Measurements from ENCODE around the gene ZNF385B. TPM values are rescaled to one million over a fixed set of nuclear protein-coding genes. Genes with fewer than 3 reads are reported as not detected.

The ZNF385B gene
- total and polyA plus RNA-seq, 9 donors, result 3.9 to 17.1 (median 12.5) TPM

DNA sequence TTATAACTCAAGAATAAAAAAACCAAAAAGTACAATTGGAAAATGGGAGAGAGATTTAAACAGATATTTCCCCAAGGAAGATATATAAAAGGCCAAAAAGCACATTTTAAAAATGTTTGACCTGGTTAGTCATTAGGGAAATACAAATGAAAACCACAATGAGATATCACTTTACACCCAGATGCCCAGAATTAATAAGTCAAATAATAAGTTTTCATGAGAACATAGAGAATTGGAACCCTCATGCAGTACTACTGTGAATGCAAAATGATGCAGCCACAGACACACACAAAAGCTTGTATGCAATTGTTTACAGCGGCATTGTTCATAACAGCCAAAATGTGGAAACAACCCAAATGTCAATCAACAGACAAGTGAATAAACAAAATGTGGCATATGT lies 165.9 kb downstream of the ZNF385B start:
- H3K4me1 ChIP-seq (ENCODE audit: control insufficient read depth, insufficient read depth, low read length), result no peaks in the 10 kb centered on the region
- no peak for DNase-seq
- H3K4me3 ChIP-seq (ENCODE audit: low read length), result no peak overlapping the region
- no peaks in the 10 kb centered on the region for H3K27me3 ChIP-seq (ENCODE audit: control insufficient read depth, insufficient read depth, low read length)
- H3K9me3 ChIP-seq (replicated peaks; ENCODE audit: control insufficient read depth, low read depth, low read length), result no peaks in the 10 kb centered on the region
- no CpG with 5 or more reads among the region's 1 CpG for whole genome bisulfite sequencing (ENCODE audit: insufficient coverage)
- H3K27ac ChIP-seq (ENCODE audit: low read length), result no peak overlapping the region
- H3K36me3 ChIP-seq (ENCODE audit: control insufficient read depth, insufficient read depth, low read length), result no peaks in the 10 kb centered on the region

DNA sequence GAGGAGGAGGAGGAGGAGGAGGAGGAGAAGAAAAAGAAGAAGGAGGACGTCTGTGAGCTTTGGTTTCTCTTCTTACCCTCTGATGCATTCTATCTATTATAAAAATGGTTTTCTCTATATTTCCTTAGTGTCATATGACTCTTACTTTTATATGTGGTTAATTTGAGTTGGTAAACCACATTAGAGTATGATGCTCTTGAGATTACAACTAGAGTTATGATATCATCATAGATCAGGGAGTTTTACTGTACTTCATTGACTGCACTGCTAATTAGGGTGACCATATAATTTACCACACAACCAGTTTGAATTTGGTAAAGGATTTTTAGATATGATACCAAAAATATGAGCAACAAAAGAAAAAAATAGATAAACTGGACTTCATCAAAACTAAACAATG lies 166.4 kb downstream of the ZNF385B start:
- Histone ChIP-seq H3K4me1 (ENCODE audit: control insufficient read depth, insufficient read depth, low read length) (no peaks in the 10 kb centered on the region), H3K27ac (ENCODE audit: low read length) (no peak overlapping the region), H3K27me3 (ENCODE audit: control insufficient read depth, insufficient read depth, low read length) (no peaks in the 10 kb centered on the region), H3K4me3 (ENCODE audit: low read length) (no peak overlapping the region), H3K9me3 (replicated peaks; ENCODE audit: control insufficient read depth, low read depth, low read length) (no peaks in the 10 kb centered on the region), H3K36me3 (ENCODE audit: control insufficient read depth, insufficient read depth, low read length) (no peaks in the 10 kb centered on the region)
- DNase-seq, result no peak
- WGBS (ENCODE audit: insufficient coverage), result no CpG with 5 or more reads among the region's 1 CpG

DNA sequence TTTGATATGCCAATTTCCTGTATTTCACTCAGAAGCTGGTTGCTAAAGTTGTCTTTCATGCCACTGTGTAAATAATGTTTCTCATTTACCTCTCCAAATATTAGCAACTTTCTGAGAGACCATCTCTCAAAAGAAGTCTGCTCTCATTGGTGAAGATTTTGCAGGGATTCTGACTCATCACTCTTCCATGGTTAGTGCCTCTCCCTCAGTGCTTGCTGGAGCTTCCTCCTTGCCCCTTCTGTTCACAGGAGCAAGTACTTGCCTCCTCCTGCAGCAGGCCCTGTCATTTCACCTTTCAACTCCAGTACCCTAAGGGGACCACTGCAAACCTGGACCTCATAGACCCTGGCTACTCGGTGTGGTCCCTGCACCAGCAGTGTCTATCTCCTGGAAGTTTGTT lies 168.8 kb downstream of the ZNF385B start:
- H3K27ac ChIP-seq (ENCODE audit: low read length), result no peak overlapping the region
- H3K36me3 ChIP-seq (ENCODE audit: control insufficient read depth, insufficient read depth, low read length), result no peaks in the 10 kb centered on the region
- H3K27me3 ChIP-seq (ENCODE audit: control insufficient read depth, insufficient read depth, low read length), result no peaks in the 10 kb centered on the region
- H3K4me1 ChIP-seq (ENCODE audit: control insufficient read depth, insufficient read depth, low read length), result no peaks in the 10 kb centered on the region
- 100% methylated on average over 1 of the region's 1 CpG for WGBS (ENCODE audit: insufficient coverage)
- no peaks in the 10 kb centered on the region for H3K9me3 ChIP-seq (replicated peaks; ENCODE audit: control insufficient read depth, low read depth, low read length)
- no peak for DNase-seq
- no peak overlapping the region for H3K4me3 ChIP-seq (ENCODE audit: low read length)

DNA sequence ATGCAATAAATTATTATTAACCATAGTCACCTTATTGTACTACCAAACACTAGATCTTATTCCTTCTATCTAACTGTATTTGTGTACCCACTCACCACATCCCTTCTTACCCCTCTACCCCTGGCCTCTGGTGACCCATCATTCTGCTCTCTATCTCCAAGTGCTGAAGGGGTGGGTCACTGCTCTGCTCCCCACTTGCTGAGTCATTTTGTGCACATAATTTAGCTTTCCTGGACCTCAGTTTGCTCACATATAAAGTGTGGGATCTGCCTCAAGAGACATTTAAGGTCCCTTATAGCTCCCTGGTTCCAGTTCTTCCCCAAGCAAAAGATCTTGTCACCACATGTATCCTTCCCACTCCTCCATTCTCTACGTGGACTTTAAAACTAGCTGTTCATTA lies 169.4 kb downstream of the ZNF385B start:
- DNase-seq, result no peak
- WGBS (ENCODE audit: insufficient coverage), result no CpG with 5 or more reads among the region's 1 CpG
- no peaks in the 10 kb centered on the region for H3K36me3 ChIP-seq (ENCODE audit: control insufficient read depth, insufficient read depth, low read length)
- no peak overlapping the region for H3K4me3 ChIP-seq (ENCODE audit: low read length)
- H3K4me1 ChIP-seq (ENCODE audit: control insufficient read depth, insufficient read depth, low read length), result no peaks in the 10 kb centered on the region
- no peaks in the 10 kb centered on the region for H3K9me3 ChIP-seq (replicated peaks; ENCODE audit: control insufficient read depth, low read depth, low read length)
- no peaks in the 10 kb centered on the region for H3K27me3 ChIP-seq (ENCODE audit: control insufficient read depth, insufficient read depth, low read length)
- H3K27ac ChIP-seq (ENCODE audit: low read length), result no peak overlapping the region

DNA sequence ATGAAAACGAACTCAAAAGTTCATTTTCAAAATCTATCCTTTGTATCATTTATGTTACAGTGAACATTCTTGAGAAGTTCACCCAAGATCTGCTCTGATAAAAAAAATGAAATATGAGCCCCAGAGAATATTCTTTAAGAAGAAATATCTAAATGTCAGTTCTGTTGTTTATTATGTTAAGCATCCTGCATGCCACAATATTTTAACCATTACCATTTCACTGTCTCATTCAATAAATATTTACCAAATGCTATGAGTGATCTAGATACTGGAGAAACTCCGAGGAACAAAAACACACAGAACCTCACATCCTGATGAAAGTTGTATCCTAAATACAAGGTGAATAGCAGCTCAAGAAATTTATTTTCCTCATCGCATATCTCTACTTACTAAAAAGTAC lies 170.2 kb downstream of the ZNF385B start:
- Histone ChIP-seq H3K4me3 (ENCODE audit: low read length) (no peak overlapping the region), H3K27ac (ENCODE audit: low read length) (no peak overlapping the region), H3K4me1 (ENCODE audit: control insufficient read depth, insufficient read depth, low read length) (no peaks in the 10 kb centered on the region), H3K27me3 (ENCODE audit: control insufficient read depth, insufficient read depth, low read length) (no peaks in the 10 kb centered on the region), H3K36me3 (ENCODE audit: control insufficient read depth, insufficient read depth, low read length) (no peaks in the 10 kb centered on the region), H3K9me3 (replicated peaks; ENCODE audit: control insufficient read depth, low read depth, low read length) (no peaks in the 10 kb centered on the region)
- WGBS (ENCODE audit: insufficient coverage), result no CpG with 5 or more reads among the region's 3 CpGs
- DNase-seq, result no peak

DNA sequence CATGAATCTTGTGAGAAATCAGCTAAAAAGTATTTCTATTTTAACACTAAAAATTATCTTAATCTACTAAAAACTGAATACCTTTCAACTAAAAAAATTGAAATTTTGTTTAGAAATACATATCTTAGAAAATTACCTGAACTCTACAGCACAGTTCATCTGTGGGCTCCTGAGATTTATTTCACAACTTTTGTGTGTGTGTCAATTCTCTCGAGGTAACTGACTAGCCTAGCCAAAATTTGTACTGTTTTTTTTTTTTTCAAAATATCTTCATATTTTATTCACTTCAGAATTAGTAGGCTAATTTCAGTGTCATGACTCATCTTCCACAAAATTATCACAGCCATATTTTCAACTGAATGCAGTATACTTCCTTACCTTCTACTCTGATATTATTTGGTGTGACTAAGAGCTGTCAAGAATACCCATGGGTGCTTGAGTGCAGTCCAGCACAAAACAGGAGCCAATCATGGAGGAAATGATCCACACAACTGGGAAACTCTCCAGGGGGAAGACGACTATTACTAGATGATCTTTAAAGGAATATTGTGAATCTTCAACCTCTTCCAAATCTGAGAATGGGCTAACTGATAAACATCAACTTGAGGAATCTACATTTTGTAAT lies 174.6 kb downstream of the ZNF385B start:
- H3K4me3 ChIP-seq (ENCODE audit: low read length), result no peak overlapping the region
- no peaks in the 10 kb centered on the region for H3K4me1 ChIP-seq (ENCODE audit: control insufficient read depth, insufficient read depth, low read length)
- H3K36me3 ChIP-seq (ENCODE audit: control insufficient read depth, insufficient read depth, low read length), result no peaks in the 10 kb centered on the region
- no peak for DNase-seq
- no CpG with 5 or more reads among the region's 2 CpGs for WGBS (ENCODE audit: insufficient coverage)
- no peaks in the 10 kb centered on the region for H3K9me3 ChIP-seq (replicated peaks; ENCODE audit: control insufficient read depth, low read depth, low read length)
- no peaks in the 10 kb centered on the region for H3K27me3 ChIP-seq (ENCODE audit: control insufficient read depth, insufficient read depth, low read length)
- no peak overlapping the region for H3K27ac ChIP-seq (ENCODE audit: low read length)

DNA sequence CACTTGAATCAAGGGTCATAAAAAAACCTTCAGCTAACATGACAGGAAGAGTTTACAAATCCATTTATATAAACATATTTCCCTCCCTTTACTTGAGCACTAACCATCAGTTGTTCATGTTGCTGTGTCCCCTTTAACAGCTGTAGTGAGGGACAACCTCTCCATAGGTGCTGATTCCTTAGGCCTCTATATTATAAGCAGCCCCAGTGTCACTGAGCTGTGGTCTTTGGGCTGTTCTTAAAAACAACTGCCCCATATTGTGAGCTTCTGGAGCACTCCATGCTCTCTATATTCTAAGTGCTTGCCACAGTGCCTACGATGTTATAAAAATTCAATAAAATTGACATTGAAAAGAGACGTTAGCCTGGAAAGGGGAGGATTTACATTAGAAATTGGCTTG lies 175.3 kb downstream of the ZNF385B start:
- no peaks in the 10 kb centered on the region for H3K27me3 ChIP-seq (ENCODE audit: control insufficient read depth, insufficient read depth, low read length)
- H3K9me3 ChIP-seq (replicated peaks; ENCODE audit: control insufficient read depth, low read depth, low read length), result no peaks in the 10 kb centered on the region
- no peak overlapping the region for H3K27ac ChIP-seq (ENCODE audit: low read length)
- no peak overlapping the region for H3K4me3 ChIP-seq (ENCODE audit: low read length)
- no peak for DNase-seq
- WGBS (ENCODE audit: insufficient coverage), result no CpG with 5 or more reads among the region's 2 CpGs
- H3K4me1 ChIP-seq (ENCODE audit: control insufficient read depth, insufficient read depth, low read length), result no peaks in the 10 kb centered on the region
- H3K36me3 ChIP-seq (ENCODE audit: control insufficient read depth, insufficient read depth, low read length), result no peaks in the 10 kb centered on the region

DNA sequence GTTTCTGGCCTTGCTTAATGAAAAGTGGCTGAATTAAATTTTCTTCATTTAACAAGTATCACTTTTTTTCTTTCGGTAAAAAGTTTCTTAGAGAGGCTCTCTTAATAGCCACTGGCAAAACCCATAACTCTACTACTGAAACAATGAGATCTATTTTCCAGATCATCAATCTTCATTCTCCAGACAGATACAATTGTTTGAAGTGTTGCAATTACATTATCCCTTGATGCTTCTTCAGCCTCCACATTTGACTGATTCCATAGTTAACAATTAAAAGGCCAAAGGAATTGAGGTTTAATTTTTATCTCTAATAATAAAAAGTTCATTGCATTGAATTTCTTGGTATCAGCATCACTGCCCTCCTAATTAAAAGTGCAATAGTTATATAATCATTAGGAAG lies 176.3 kb downstream of the ZNF385B start:
- Histone ChIP-seq H3K36me3 (ENCODE audit: control insufficient read depth, insufficient read depth, low read length) (no peaks in the 10 kb centered on the region), H3K9me3 (replicated peaks; ENCODE audit: control insufficient read depth, low read depth, low read length) (no peaks in the 10 kb centered on the region), H3K4me1 (ENCODE audit: control insufficient read depth, insufficient read depth, low read length) (no peaks in the 10 kb centered on the region), H3K27ac (ENCODE audit: low read length) (no peak overlapping the region), H3K4me3 (ENCODE audit: low read length) (no peak overlapping the region), H3K27me3 (ENCODE audit: control insufficient read depth, insufficient read depth, low read length) (no peaks in the 10 kb centered on the region)
- WGBS (ENCODE audit: insufficient coverage), result no CpG with 5 or more reads among the region's 1 CpG
- DNase-seq, result no peak

DNA sequence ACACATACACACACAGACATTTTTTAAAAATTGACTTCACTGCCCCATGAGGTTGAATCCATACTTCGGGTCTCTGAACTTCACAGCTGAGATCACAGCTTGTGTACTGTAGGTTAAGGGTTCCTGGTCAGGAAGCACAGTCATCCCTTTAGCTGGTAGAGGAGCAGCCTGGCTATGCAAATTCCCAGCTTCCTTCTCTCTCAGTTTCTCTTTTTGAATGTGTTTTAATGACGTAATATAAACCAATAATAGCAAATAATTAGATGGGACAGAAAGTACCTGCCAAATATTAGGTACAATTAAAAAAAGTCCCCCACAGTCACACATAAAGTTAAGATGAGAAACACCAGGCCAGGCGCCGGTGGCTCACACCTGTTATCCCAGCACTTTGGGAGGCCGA lies 178.7 kb downstream of the ZNF385B start:
- H3K27me3 ChIP-seq (ENCODE audit: control insufficient read depth, insufficient read depth, low read length), result no peaks in the 10 kb centered on the region
- H3K4me3 ChIP-seq (ENCODE audit: low read length), result no peak overlapping the region
- H3K27ac ChIP-seq (ENCODE audit: low read length), result no peak overlapping the region
- WGBS (ENCODE audit: insufficient coverage), result no CpG with 5 or more reads among the region's 5 CpGs
- no peak for DNase-seq
- no peaks in the 10 kb centered on the region for H3K4me1 ChIP-seq (ENCODE audit: control insufficient read depth, insufficient read depth, low read length)
- H3K36me3 ChIP-seq (ENCODE audit: control insufficient read depth, insufficient read depth, low read length), result no peaks in the 10 kb centered on the region
- no peaks in the 10 kb centered on the region for H3K9me3 ChIP-seq (replicated peaks; ENCODE audit: control insufficient read depth, low read depth, low read length)

DNA sequence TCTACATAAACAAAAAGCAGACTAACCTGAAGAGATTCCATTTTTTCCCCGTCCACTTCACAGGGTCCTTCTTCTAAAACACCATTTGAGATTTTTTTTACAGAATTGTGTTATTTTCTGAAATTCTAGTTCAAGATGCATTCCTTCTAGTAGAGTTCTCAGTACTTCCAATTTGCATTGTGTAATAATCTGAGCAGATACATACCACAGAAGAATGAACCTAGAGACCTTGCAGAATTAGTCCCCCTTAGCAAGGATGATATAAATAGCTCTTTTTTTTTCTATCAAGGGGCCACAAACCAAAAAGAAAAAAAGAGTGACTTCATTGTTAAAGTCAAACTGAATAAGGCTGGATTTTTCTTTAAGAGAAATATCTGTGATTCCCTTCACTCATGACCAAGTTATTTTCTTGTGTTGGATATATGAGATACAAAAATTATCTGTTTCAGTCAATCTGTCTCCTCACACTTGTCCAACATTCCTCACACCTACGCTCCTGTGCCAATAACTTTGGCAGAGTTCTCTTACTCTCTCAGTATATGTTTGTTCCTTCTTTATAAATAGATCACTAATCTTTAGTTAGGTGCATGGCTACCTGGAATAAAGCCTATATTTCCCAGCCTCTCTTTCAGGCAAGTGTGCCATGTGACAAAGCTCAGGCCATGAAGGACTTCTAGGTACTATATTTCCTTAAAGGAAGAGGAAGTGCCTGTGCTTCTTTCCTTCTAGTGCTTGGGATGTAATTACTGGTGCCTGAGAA lies 183.5 kb downstream of the ZNF385B start:
- H3K9me3 ChIP-seq (replicated peaks; ENCODE audit: control insufficient read depth, low read depth, low read length), result no peaks in the 10 kb centered on the region
- no peak for DNase-seq
- H3K27me3 ChIP-seq (ENCODE audit: control insufficient read depth, insufficient read depth, low read length), result no peaks in the 10 kb centered on the region
- no peak overlapping the region for H3K4me3 ChIP-seq (ENCODE audit: low read length)
- H3K36me3 ChIP-seq (ENCODE audit: control insufficient read depth, insufficient read depth, low read length), result no peaks in the 10 kb centered on the region
- no CpG with 5 or more reads among the region's 2 CpGs for WGBS (ENCODE audit: insufficient coverage)
- no peak overlapping the region for H3K27ac ChIP-seq (ENCODE audit: low read length)
- H3K4me1 ChIP-seq (ENCODE audit: control insufficient read depth, insufficient read depth, low read length), result peaks cover 6% of the 10 kb centered on the region

Data from muscle of leg (tissue), 11 donors.